HG02884 (cell line): ENCODE results near the gene ARHGAP8.

ENCODE experiments used
- ATAC-seq: cut with Tn5 transposase; IDR thresholded peaks from one replicate; pipeline ENCODE4 v1.9.1; 2021; ENCODE audit warnings: mild to moderate bottlenecking, moderate library complexity; ENCODE audit not compliant: unreplicated experiment

The ARHGAP8 gene

GRCh38 chr22:44752285-44753188 is at the start of gene ARHGAP8:
TSS of gene ARHGAP8 (plus strand) at chr22:44752575. CDS start at chr22:44786528, 33,953 bp downstream.
- no peak for ATAC-seq

DNA sequence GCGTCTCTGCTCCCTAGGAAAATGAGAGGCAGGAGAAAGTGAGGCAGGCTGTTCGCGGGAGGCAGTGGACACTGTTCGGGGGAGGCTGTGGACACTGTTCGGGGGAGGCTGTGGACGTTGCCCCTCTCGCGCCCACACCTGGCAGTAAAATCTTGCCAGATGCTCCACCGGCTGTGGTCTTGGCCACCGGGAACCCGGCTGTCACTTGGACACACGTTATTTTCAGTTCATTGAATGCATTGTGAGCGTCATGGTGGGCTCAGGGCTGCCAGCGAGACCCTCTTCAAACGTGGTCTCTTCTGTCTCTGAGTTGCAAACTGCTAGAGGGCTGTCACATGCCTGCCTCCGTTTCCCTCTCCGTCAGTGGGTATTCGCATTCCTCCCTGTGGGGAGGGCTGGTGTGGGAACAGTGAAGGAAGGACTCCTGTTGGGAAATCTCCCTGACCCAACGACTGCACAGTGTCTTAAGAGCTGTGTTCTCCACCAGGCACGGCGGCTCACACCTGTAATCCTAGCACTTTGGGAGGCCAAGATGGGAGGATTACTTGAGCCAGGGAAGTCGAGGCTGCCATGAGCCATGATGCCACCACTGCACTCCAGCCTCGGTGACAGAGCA is 49.0 kb upstream of the ARHGAP8 start:
- no peak for ATAC-seq

DNA sequence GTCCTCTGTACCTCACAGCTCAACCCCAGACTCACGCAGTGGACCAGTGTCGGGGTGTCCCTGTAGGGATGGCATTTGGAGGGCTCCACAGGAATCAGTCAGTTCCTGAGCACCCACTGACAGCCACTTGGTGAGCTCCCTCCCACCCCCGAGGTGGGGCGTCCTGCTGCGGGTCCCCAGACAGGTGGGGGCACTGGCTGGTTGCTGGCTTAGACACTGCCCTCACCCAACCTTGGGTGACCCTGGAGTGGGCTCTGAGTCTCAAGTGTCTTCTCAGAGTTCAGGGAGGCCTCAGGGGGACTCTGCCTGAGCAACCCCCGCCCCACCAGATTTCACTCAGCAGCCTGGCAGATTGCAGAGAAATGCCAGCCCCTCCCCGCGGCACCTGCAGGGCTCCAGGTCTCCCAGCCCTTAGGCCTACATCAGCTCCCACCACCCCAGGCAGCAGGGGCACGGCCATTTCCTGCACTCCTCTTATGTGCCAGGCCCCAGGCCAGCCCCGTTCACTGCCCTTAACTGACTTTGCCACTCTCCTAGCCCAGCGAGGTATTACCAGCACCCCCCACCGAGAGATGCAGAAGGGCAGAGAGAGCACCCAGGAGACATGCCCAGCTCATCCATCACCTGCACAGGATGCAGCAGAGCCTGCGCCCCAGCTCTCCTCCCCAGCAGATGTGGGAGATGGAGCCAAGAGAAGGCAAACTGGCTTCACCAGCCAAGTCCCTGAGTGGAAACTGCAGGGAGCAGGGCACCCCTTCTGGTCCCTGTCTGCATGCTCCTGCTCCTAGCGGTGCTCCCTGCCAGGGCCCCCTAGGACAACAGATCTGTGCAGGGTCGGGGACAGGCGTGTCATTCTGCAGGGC is 48.0 kb upstream of the ARHGAP8 start:
- no peak for ATAC-seq

DNA sequence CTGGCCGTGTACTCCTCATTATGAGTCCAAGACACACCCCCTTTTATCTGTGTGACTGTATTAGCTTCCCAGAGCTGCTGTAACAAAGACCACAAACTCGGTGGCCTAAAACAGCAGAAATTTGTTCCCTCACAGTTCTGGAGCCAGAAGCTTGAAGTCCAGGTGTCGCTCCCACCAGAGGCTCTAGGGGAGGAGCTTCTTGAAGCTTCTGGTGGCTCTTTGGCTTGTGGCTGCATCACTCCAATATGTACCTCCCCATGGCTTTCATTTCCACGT is 47.4 kb upstream of the ARHGAP8 start:
- no peak for ATAC-seq

DNA sequence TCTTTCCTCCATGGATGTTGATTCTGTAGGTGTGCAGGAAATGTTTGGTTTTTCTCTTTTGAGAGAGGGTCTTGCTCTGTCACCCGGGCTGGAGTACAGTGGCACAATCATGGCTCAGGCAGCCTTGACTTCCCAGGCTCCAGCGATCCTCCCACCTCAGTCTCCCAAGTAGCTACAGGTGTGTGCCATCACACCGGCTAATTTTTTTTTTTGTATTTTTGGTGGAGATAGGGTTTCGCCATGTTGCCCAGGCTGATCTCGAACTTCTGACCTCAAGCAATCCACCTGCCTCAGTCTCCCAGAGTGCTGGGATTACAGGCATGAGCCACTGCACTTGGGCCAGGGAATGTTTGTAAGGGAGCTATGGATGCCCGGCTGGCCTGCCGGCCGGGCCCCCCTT is 45.9 kb upstream of the ARHGAP8 start:
- ATAC-seq: no peak

GRCh38 chr22:44707178-44707577 is 45.2 kb upstream of the ARHGAP8 start:
- ATAC-seq: no peak

- no peak for ATAC-seq
These were observed 44.6 kb upstream of the ARHGAP8 start for GRCh38 chr22:44707752-44708151.

DNA sequence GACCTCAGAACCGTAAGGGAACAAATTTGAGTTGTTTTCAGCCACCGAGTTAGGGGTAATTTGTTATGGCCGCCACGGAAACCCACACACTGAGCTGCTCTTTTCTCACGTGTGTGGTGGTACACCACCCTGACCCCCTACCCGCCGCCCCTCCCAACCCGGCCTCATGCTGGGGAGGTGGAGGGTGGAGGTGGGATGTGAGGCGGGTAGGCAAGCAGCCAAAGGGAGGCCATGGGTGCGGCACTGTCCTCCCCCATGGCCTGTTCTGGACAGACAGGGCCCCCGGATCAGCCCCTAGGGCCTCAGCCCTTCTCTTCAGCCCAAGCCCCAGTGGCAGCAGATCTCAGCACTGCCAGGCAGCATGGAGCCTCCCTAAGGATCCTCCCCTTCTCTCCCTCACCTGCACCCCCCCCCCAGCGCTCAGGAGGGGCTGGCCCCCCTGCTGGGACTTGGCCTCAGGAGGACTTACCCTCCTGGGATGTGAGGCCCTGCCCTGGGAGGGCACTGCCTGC is 42.4 kb upstream of the ARHGAP8 start:
- ATAC-seq: no peak

DNA sequence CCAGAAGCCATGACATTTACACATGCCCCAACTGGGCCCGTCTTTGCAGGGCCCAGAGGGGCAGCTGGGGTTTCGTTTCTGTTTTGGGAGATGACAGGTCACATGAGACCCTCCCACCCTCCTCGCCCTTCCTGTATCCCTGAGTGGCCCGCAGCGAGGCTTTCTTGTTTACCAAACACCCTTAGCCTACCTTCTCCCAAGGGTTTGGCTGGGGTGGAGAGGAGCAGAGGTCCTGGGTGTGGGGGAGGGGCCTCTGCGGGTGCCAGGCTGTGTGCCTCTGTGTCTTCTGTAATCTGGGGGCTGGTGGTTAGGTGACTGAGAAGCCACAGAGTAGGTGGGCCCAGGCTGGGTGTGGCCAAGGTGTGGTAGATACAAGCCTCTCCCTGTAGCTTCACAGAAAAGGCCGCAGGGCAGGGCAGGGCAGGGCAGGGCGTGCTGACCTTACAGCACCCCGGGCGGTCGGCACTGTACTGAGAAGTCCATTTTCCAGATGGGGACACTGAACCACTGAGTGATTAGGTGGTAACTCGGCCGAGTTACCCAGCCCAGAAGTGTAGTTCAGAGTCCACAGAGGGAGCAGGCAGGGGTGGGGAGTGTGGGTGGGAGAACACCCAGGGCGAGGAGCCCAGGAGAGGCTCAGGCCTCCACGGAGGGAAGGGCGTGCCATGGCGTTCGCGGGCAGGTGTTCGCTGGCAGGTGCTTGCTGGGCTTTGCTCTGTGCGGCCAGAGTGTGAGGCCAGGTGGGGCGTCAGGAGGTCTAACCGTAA is 41.7 kb upstream of the ARHGAP8 start:
- no peak for ATAC-seq

- ATAC-seq: no peak
These were observed 41.2 kb upstream of the ARHGAP8 start for GRCh38 chr22:44711241-44711560.

DNA sequence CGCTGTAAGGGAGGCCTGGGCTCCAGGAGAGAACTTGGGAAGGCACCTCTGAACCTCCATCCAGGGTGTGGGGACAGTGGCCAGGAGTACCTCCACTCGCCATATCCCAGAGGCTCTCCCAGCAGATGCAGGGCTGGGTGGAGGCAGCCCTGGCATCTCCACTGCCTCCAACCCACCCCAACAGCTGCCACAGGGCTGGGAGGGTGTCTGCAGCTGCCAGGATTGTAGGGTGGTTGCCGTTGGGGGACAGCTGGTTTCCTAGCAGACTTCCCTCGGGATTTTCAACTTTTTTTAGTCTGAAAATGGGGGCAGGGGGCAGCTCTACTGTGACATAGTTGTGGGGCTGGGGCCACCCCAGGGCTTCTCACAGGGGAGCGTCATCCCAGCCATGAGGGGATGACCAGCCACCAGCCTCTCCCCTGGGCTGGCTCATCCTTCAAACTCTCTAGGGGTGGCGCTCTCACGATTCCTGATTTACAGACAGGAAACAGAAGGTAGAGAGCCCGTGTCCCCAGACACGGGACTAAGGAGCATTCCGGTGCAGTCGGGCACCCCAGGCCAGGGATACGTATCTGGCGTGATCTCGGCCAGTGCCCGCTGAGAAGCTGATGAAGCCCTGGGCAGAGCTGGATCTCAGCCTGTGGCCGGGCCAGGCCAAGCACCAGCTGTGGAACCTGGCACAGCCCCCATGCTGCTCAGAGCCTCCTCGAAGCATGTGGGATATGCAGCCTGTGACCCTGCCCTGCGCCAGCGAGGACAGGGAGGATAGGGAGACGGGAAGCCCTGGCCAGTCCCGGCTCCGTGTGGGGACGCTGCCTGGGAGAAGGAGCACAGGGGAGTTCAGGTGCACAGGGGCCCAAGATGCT is 40.5 kb upstream of the ARHGAP8 start:
- ATAC-seq: no peak

DNA sequence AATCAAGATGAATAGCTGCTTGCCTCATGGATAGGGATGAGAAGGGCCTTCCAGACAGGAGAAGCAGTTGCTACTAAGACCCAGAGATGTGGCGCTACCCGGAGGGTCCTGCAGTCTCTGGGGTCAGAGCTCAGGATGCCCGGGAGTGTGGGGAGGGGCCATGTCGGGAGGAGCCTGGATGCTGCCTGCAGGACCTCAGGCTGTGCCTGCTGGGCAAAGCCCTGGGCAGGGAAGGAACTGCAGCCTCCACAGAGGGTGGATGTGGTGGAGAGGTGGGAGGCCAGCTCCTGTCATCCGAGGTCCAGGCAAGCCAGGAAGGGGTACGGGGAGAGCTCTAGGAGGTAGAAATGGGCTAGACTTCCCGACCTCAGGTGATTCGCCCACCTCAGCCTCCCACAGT is 39.4 kb upstream of the ARHGAP8 start:
- no peak for ATAC-seq

DNA sequence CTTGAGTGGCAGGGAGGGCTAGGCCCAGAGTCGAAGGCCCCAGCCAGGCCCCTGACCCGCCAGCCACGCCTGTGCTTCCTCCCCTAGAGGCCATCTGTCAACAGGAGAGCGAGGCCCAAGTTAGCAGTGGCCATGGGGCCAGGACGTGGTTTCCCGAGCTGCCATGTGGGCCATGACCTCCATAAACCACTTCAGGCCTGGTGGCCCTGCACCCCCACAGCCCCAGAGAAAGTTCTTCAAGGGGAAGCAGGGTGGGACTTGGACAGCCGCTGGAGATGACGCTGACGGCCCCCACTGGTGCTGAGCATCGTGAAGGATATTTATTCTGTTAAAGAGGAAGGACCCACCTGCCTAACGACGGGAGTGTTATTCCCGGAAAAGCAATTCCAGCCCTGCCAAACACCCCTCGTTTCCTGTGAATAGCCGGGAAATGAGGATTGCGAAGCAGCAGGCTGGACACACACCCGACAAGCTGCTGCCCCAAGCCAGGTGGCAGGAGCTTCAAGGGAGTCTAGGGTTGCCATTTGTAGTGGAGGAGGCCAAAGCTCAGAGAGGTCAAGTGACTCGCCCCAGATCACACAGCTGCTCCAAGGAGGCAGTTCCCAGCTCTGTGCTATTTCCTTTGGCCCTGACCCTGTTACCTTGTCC is 37.5 kb upstream of the ARHGAP8 start:
- ATAC-seq: no peak

DNA sequence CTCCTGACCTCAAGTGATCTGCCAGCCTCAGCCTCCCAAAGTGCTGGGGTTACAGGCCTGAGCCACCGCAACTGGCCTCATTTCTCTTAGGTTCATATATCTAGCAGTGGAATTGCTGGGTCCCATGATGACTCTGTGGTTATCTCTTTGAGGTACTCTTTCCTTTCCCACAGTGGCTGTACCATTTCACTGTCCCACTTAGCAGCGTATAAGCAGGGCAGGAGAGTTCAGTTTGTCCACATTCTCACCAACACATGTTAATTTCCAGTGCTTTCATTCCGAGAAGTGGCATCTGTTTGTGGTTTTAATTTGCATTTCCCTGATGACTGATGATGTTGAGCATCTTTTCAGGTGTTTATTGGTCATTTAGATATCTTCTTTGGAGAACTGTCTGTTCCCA is 34.0 kb upstream of the ARHGAP8 start:
- no peak for ATAC-seq

- no peak for ATAC-seq
These were observed 32.6 kb upstream of the ARHGAP8 start for GRCh38 chr22:44719586-44720368.

DNA sequence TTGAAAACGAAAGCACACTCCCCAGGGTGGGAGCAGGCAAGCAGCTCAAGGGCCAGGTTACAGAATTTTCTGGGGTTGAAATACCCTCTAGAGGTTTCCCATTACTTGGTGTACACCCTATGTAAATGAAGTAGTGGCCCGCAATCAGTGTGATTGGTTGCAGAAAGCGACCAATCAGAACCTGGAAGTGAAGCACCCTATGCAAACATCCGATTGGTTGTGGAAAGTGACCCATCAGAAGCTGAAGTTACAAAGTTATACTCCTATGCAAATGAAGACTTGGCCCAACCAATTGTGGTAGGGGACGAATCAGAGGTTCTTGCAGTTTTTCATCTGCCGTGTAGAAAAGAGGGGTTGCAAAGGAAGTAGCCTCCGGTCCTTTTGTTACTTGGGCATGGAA is 31.2 kb upstream of the ARHGAP8 start:
- ATAC-seq: no peak

DNA sequence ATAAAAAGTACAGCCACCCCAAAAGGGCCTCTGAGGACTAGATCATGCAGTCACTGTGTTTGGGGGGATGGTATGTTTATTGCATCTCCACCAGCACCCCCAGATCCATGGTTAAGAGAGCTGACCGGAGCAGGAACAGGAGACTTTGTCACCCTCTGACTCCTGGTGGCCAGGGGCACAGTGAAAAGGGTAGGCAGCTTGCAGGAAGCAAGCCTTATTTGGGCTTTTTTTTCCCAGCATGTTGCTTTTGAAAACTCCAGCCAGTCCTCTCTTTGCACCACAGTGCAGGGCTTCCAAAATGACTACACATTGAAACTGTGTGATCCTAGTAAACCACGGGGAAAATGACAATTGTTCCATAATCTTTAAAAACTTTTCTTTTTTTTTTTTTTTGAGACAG is 29.8 kb upstream of the ARHGAP8 start:
- no peak for ATAC-seq

DNA sequence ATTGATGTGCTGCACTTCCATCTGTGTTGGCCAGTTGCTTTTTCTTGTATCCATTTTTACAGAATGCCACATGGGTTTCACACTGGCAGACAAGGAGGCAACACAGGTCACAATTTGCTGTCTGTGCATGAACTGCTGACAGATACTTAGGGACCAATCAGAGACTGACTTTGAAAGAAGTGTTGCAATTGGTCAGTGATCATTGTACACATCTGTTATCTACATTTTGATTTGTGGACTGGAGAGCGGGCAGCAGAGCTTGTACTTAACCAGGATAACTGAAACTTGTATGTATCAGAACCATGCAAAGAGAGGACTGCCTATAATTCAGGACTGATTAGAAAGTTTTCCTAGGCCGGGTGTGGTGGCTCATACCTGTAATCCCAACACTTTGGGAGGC is 28.6 kb upstream of the ARHGAP8 start:
- ATAC-seq: no peak

- ATAC-seq: no peak
These were observed 28.0 kb upstream of the ARHGAP8 start for GRCh38 chr22:44724416-44724815.
